ENCODE measurements around the gene CNOT4.

Gene CNOT4

GRCh38 chr7:135416431-135416830, 93.5 kb downstream of the CNOT4 start:
- no peak for TF ChIP-seq CTCF (IDR thresholded peaks at IDR 0.05; ENCODE audit: low read depth, low read length)
- no peak for DNase-seq (ENCODE audit: extremely low read depth, low read depth)

- peak; percentile 49 for TF ChIP-seq CTCF (IDR thresholded peaks at IDR 0.05; ENCODE audit: low read depth, low read length)
- peak; percentile 15 for DNase-seq (ENCODE audit: extremely low read depth, low read depth)
These were observed 95.0 kb downstream of the CNOT4 start for GRCh38 chr7:135414850-135415439.

- no peak for TF ChIP-seq CTCF (IDR thresholded peaks at IDR 0.05; ENCODE audit: low read depth, low read length)
- DNase-seq (ENCODE audit: extremely low read depth, low read depth): no peak
These were observed 95.7 kb downstream of the CNOT4 start for GRCh38 chr7:135414208-135414607.

- TF ChIP-seq CTCF (IDR thresholded peaks at IDR 0.05; ENCODE audit: low read depth, low read length): no peak
- no peak for DNase-seq (ENCODE audit: extremely low read depth, low read depth)
These were observed 98.8 kb downstream of the CNOT4 start for GRCh38 chr7:135411098-135411497.

- no peak for DNase-seq (ENCODE audit: extremely low read depth, low read depth)
- TF ChIP-seq CTCF (IDR thresholded peaks at IDR 0.05; ENCODE audit: low read depth, low read length): no peak
These were observed 99.4 kb downstream of the CNOT4 start for GRCh38 chr7:135410543-135410942.

GRCh38 chr7:135409845-135410542, 99.9 kb downstream of the CNOT4 start:
- no peak for TF ChIP-seq CTCF (IDR thresholded peaks at IDR 0.05; ENCODE audit: low read depth, low read length)
- no peak for DNase-seq (ENCODE audit: extremely low read depth, low read depth)

GRCh38 chr7:135407884-135408283, 102.0 kb downstream of the CNOT4 start:
- no peak for TF ChIP-seq CTCF (IDR thresholded peaks at IDR 0.05; ENCODE audit: low read depth, low read length)

More at GRCh38 chr7:135407884-135408283, 102.0 kb downstream of the CNOT4 start:
- DNase-seq (ENCODE audit: extremely low read depth, low read depth): no peak

Data from AG09319 (cell line).